Activated T-helper 1 cell treated with anti-CD3 and anti-CD28 coated beads, Interleukin-2, amount 50 U/mL, for 16 hours (primary cell): ENCODE data around the gene DIAPH2.

Source experiments
- DNase-seq, 2 donors: peaks; one replicate each; pipeline ENCODE4 v3.0.0-alpha.2; 2020; ENCODE audit warnings: low read depth in 1 of 2, low spot score in 1 of 2

DIAPH2 gene

GRCh38 chrX:97158269-97158668, 473.6 kb downstream of the DIAPH2 start:
- DNase-seq = no peak

GRCh38 chrX:97159916-97160800, 475.5 kb downstream of the DIAPH2 start:
- DNase-seq = no peak

- no peak for DNase-seq
Measured at GRCh38 chrX:97167333-97167732, 482.7 kb downstream of the DIAPH2 start.

- no peak for DNase-seq
Measured at GRCh38 chrX:97168646-97169045, 484.0 kb downstream of the DIAPH2 start.

- DNase-seq = no peak
Measured at GRCh38 chrX:97175147-97175546, 490.5 kb downstream of the DIAPH2 start.

GRCh38 chrX:97189668-97190067, 505.0 kb downstream of the DIAPH2 start:
- no peak for DNase-seq

GRCh38 chrX:97199501-97199900, 514.9 kb downstream of the DIAPH2 start:
- no peak for DNase-seq

- DNase-seq = no peak
Measured at GRCh38 chrX:97200454-97200853, 515.8 kb downstream of the DIAPH2 start.

- DNase-seq = no peak
Measured at GRCh38 chrX:97210501-97210900, 525.9 kb downstream of the DIAPH2 start.

GRCh38 chrX:97211070-97211469, 526.4 kb downstream of the DIAPH2 start:
- DNase-seq = no peak

GRCh38 chrX:97215186-97215585, 530.5 kb downstream of the DIAPH2 start:
- no peak for DNase-seq

- no peak for DNase-seq
Measured at GRCh38 chrX:97224148-97224547, 539.5 kb downstream of the DIAPH2 start.

GRCh38 chrX:97229318-97229717, 544.7 kb downstream of the DIAPH2 start:
- no peak for DNase-seq

GRCh38 chrX:97230948-97231347, 546.3 kb downstream of the DIAPH2 start:
- no peak for DNase-seq

GRCh38 chrX:97234471-97235081, 549.9 kb downstream of the DIAPH2 start:
- DNase-seq = no peak

GRCh38 chrX:97238632-97239031, 554.0 kb downstream of the DIAPH2 start:
- no peak for DNase-seq

- no peak for DNase-seq
Measured at GRCh38 chrX:97252111-97252510, 567.5 kb downstream of the DIAPH2 start.

- no peak for DNase-seq
Measured at GRCh38 chrX:97260679-97261078, 576.0 kb downstream of the DIAPH2 start.

- no peak for DNase-seq
Measured at GRCh38 chrX:97266406-97267121, 581.9 kb downstream of the DIAPH2 start.

GRCh38 chrX:97267396-97268181, 582.9 kb downstream of the DIAPH2 start:
- DNase-seq = no peak

GRCh38 chrX:97268182-97268680, 583.6 kb downstream of the DIAPH2 start:
- no peak for DNase-seq
